ENCODE data around the gene RABGAP1L. TPM values are rescaled to one million over a fixed set of nuclear protein-coding genes. Genes with fewer than 3 reads are reported as not detected.

Gene RABGAP1L
- total RNA-seq, 1 donor from 2014 or later: 46.0 TPM

GRCh38 chr1:174289644-174290310 lies 130.5 kb downstream of the RABGAP1L start:
- DNase-seq (ENCODE audit: low spot score): no peak
- Mint-ChIP-seq H3K36me3 (peaks cover 3% of the 10 kb centered on the region), H3K27me3 (ENCODE audit: insufficient read depth, low read depth) (no peaks in the 10 kb centered on the region), H3K4me1 (no peaks in the 10 kb centered on the region), H3K9me3 (peaks cover 4% of the 10 kb centered on the region), H3K4me3 (no peak overlapping the region), H3K27ac (no peak overlapping the region)
- no peaks in the 10 kb centered on the region for H3K36me3 ChIP-seq
- TF ChIP-seq EZH2 (IDR thresholded peaks at IDR 0.05) (no peak), EZH2phosphoT487 (IDR thresholded peaks at IDR 0.05) (no peak)
- TF ChIP-seq, protein P1, sequence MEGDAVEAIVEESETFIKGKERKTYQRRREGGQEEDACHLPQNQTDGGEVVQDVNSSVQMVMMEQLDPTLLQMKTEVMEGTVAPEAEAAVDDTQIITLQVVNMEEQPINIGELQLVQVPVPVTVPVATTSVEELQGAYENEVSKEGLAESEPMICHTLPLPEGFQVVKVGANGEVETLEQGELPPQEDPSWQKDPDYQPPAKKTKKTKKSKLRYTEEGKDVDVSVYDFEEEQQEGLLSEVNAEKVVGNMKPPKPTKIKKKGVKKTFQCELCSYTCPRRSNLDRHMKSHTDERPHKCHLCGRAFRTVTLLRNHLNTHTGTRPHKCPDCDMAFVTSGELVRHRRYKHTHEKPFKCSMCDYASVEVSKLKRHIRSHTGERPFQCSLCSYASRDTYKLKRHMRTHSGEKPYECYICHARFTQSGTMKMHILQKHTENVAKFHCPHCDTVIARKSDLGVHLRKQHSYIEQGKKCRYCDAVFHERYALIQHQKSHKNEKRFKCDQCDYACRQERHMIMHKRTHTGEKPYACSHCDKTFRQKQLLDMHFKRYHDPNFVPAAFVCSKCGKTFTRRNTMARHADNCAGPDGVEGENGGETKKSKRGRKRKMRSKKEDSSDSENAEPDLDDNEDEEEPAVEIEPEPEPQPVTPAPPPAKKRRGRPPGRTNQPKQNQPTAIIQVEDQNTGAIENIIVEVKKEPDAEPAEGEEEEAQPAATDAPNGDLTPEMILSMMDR (IDR thresholded peaks at IDR 0.05): no peak
- H3K27ac ChIP-seq: no peak overlapping the region
- no peaks in the 10 kb centered on the region for H3K9me3 ChIP-seq (ENCODE audit: low read depth)
- H3K27me3 ChIP-seq: no peaks in the 10 kb centered on the region
- H2AFZ ChIP-seq (replicated peaks): no peak overlapping the region
- H3K79me2 ChIP-seq (ENCODE audit: low read depth): no peaks in the 10 kb centered on the region
- no peaks in the 10 kb centered on the region for H3F3A ChIP-seq (ENCODE audit: low read depth)
- H4K20me1 ChIP-seq (ENCODE audit: low read depth): no peaks in the 10 kb centered on the region
- H3K4me3 ChIP-seq: no peak overlapping the region
- no peaks in the 10 kb centered on the region for H3K4me1 ChIP-seq
- no peak overlapping the region for H3K9ac ChIP-seq
- H3K4me2 ChIP-seq: no peak overlapping the region

DNA sequence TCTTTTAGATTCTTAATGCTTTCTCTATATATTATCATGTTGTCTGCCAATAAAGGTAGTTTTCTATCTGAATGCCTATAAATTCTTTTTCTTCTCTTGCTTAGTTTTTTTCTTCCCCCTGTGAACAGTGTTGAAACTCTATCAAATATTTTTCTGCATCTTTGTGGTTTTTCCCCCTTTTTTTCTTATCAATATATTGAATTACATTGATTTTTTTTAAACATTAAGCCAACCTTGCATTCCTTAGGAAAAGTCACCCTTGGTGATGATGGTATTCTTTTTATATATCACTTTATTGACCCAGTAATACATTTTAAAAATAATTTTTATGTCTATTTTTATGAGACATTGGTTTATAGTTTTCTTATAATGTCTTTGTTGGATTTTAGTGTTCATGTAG lies 131.7 kb downstream of the RABGAP1L start:
- no peak overlapping the region for H3K27ac ChIP-seq

DNA sequence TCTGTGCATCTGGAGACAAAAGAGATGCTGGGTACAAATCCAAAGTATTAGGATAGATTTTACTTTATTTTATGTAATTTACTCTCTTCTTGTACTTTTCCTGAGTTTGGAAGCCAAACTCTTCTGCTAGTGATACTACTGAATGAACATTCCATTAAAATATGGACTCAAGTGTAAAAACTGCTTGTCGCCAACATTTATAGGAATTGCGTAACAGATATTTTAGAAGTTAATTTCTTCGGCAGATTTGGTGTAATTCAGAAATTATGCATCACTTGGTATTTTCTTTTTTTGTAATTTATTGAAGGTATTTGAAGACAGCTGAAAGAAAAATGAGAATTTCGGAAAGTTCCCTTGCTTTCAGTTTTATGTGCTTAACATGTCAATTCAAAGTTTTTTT lies 137.0 kb downstream of the RABGAP1L start:
- Mint-ChIP-seq H3K36me3 (no peaks in the 10 kb centered on the region), H3K27me3 (ENCODE audit: insufficient read depth, low read depth) (no peaks in the 10 kb centered on the region), H3K9me3 (no peaks in the 10 kb centered on the region), H3K4me3 (no peak overlapping the region), H3K4me1 (no peaks in the 10 kb centered on the region), H3K27ac (no peak overlapping the region)
- no peaks in the 10 kb centered on the region for H3K9me3 ChIP-seq (ENCODE audit: low read depth)
- TF ChIP-seq EZH2phosphoT487 (IDR thresholded peaks at IDR 0.05): no peak
- H3K4me3 ChIP-seq: no peak overlapping the region
- H3K4me1 ChIP-seq: no peaks in the 10 kb centered on the region
- no peak for DNase-seq (ENCODE audit: low spot score)
- no peaks in the 10 kb centered on the region for H3K27me3 ChIP-seq
- no peak overlapping the region for H3K4me2 ChIP-seq
- no peak overlapping the region for H3K9ac ChIP-seq
- H3K27ac ChIP-seq: no peak overlapping the region
- H4K20me1 ChIP-seq (ENCODE audit: low read depth): no peaks in the 10 kb centered on the region
- no peaks in the 10 kb centered on the region for H3K36me3 ChIP-seq
- no peaks in the 10 kb centered on the region for H3K79me2 ChIP-seq (ENCODE audit: low read depth)
- H3F3A ChIP-seq (ENCODE audit: low read depth): no peaks in the 10 kb centered on the region
- H2AFZ ChIP-seq (replicated peaks): no peak overlapping the region

More for the DNA sequence above, 131.7 kb downstream of the RABGAP1L start:
- H3K9ac ChIP-seq: no peak overlapping the region
- no peaks in the 10 kb centered on the region for H3K4me1 ChIP-seq
- H3F3A ChIP-seq (ENCODE audit: low read depth): no peaks in the 10 kb centered on the region
- no peaks in the 10 kb centered on the region for H3K79me2 ChIP-seq (ENCODE audit: low read depth)
- Mint-ChIP-seq H3K9me3 (peaks cover 4% of the 10 kb centered on the region), H3K27ac (no peak overlapping the region), H3K27me3 (ENCODE audit: insufficient read depth, low read depth) (no peaks in the 10 kb centered on the region), H3K4me3 (no peak overlapping the region), H3K36me3 (peaks cover 3% of the 10 kb centered on the region), H3K4me1 (no peaks in the 10 kb centered on the region)
- no peaks in the 10 kb centered on the region for H4K20me1 ChIP-seq (ENCODE audit: low read depth)
- H2AFZ ChIP-seq (replicated peaks): no peak overlapping the region
- H3K9me3 ChIP-seq (ENCODE audit: low read depth): no peaks in the 10 kb centered on the region
- no peak overlapping the region for H3K4me2 ChIP-seq
- no peak overlapping the region for H3K4me3 ChIP-seq
- TF ChIP-seq EZH2phosphoT487 (IDR thresholded peaks at IDR 0.05) (no peak), EZH2 (IDR thresholded peaks at IDR 0.05) (no peak)
- TF ChIP-seq, protein P1 (IDR thresholded peaks at IDR 0.05): no peak
- no peaks in the 10 kb centered on the region for H3K36me3 ChIP-seq
- DNase-seq (ENCODE audit: low spot score): no peak
- no peaks in the 10 kb centered on the region for H3K27me3 ChIP-seq

DNA sequence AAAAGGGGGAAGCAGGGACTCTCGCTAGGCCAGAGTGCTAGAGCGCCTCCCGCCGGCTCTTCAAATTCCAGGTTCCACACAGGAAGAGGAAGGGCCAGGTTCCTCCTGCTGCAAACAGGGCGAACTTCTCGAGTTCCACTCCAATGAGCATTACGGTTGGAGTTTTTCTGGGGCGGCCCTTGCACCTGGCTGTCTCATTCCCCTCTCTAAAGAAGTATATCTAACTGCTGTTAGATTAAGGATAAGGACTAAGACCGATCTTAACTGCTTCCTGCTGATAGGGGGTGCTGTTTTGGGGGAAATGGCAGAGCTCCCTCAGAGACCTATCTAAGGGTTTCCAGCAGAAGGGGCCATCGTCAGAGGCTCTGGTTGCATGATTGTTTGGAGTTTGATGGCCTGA lies 138.0 kb downstream of the RABGAP1L start:
- no peak overlapping the region for H3K27ac Mint-ChIP-seq
- no peaks in the 10 kb centered on the region for H3K4me1 Mint-ChIP-seq
- Histone ChIP-seq H3F3A (ENCODE audit: low read depth) (no peaks in the 10 kb centered on the region), H3K4me1 (no peaks in the 10 kb centered on the region), H3K27ac (no peak overlapping the region), H3K9ac (no peak overlapping the region), H2AFZ (replicated peaks) (no peak overlapping the region), H3K36me3 (no peaks in the 10 kb centered on the region), H3K4me2 (no peak overlapping the region), H4K20me1 (ENCODE audit: low read depth) (no peaks in the 10 kb centered on the region), H3K79me2 (ENCODE audit: low read depth) (no peaks in the 10 kb centered on the region), H3K4me3 (no peak overlapping the region), H3K9me3 (ENCODE audit: low read depth) (no peaks in the 10 kb centered on the region), H3K27me3 (no peaks in the 10 kb centered on the region)
- DNase-seq (ENCODE audit: low spot score): peak; percentile 3
- no peak overlapping the region for H3K4me3 Mint-ChIP-seq
- peaks cover 2% of the 10 kb centered on the region for H3K27me3 Mint-ChIP-seq (ENCODE audit: insufficient read depth, low read depth)
- H3K9me3 Mint-ChIP-seq: no peaks in the 10 kb centered on the region
- TF ChIP-seq EZH2phosphoT487 (IDR thresholded peaks at IDR 0.05): no peak
- TF ChIP-seq, protein P1 (IDR thresholded peaks at IDR 0.05): peak; percentile 35
- H3K36me3 Mint-ChIP-seq: no peaks in the 10 kb centered on the region
